Measurements from ENCODE around the gene SLFN14.

The SLFN14 gene

GRCh38 chr17:35555691-35556090 lies 4.9 kb downstream of the SLFN14 start:
- Histone ChIP-seq H3K4me1 (ENCODE audit: control insufficient read depth, low read depth, low read length) (no peaks in the 10 kb centered on the region), H3K27ac (ENCODE audit: low read length) (no peak overlapping the region)

GRCh38 chr17:35554668-35555067 lies 6.0 kb downstream of the SLFN14 start:
- H3K36me3 ChIP-seq (ENCODE audit: control insufficient read depth, low read depth, low read length): no peaks in the 10 kb centered on the region
- H3K4me3 ChIP-seq (ENCODE audit: low read length): no peak overlapping the region
- H3K9ac ChIP-seq (ENCODE audit: low read length): no peak overlapping the region
- H3K27ac ChIP-seq (ENCODE audit: low read length): no peak overlapping the region
- no peaks in the 10 kb centered on the region for H3K9me3 ChIP-seq (ENCODE audit: control insufficient read depth, low read depth, low read length)
- no peaks in the 10 kb centered on the region for H3K4me1 ChIP-seq (ENCODE audit: control insufficient read depth, low read depth, low read length)
- no peaks in the 10 kb centered on the region for H3K27me3 ChIP-seq (ENCODE audit: control insufficient read depth, insufficient read depth, low read length)

More at GRCh38 chr17:35555691-35556090, 4.9 kb downstream of the SLFN14 start:
- Histone ChIP-seq H3K27me3 (ENCODE audit: control insufficient read depth, insufficient read depth, low read length) (no peaks in the 10 kb centered on the region), H3K36me3 (ENCODE audit: control insufficient read depth, low read depth, low read length) (no peaks in the 10 kb centered on the region), H3K9ac (ENCODE audit: low read length) (no peak overlapping the region), H3K9me3 (ENCODE audit: control insufficient read depth, low read depth, low read length) (no peaks in the 10 kb centered on the region), H3K4me3 (ENCODE audit: low read length) (no peak overlapping the region)

- Histone ChIP-seq H3K4me1 (ENCODE audit: control insufficient read depth, low read depth, low read length) (no peaks in the 10 kb centered on the region), H3K9me3 (ENCODE audit: control insufficient read depth, low read depth, low read length) (no peaks in the 10 kb centered on the region), H3K36me3 (ENCODE audit: control insufficient read depth, low read depth, low read length) (no peaks in the 10 kb centered on the region), H3K9ac (ENCODE audit: low read length) (no peak overlapping the region), H3K4me3 (ENCODE audit: low read length) (no peak overlapping the region), H3K27ac (ENCODE audit: low read length) (no peak overlapping the region), H3K27me3 (ENCODE audit: control insufficient read depth, insufficient read depth, low read length) (no peaks in the 10 kb centered on the region)
These were observed 7.3 kb downstream of the SLFN14 start for GRCh38 chr17:35553310-35553709.

GRCh38 chr17:35548978-35549377 lies 11.6 kb downstream of the SLFN14 start:
- no peaks in the 10 kb centered on the region for H3K4me1 ChIP-seq (ENCODE audit: control insufficient read depth, low read depth, low read length)
- no peak overlapping the region for H3K27ac ChIP-seq (ENCODE audit: low read length)
- H3K4me3 ChIP-seq (ENCODE audit: low read length): no peak overlapping the region
- H3K36me3 ChIP-seq (ENCODE audit: control insufficient read depth, low read depth, low read length): no peaks in the 10 kb centered on the region
- H3K9ac ChIP-seq (ENCODE audit: low read length): no peak overlapping the region
- H3K9me3 ChIP-seq (ENCODE audit: control insufficient read depth, low read depth, low read length): no peaks in the 10 kb centered on the region
- no peaks in the 10 kb centered on the region for H3K27me3 ChIP-seq (ENCODE audit: control insufficient read depth, insufficient read depth, low read length)

- Histone ChIP-seq H3K36me3 (ENCODE audit: control insufficient read depth, low read depth, low read length) (no peaks in the 10 kb centered on the region), H3K27me3 (ENCODE audit: control insufficient read depth, insufficient read depth, low read length) (no peaks in the 10 kb centered on the region), H3K27ac (ENCODE audit: low read length) (no peak overlapping the region), H3K4me1 (ENCODE audit: control insufficient read depth, low read depth, low read length) (no peaks in the 10 kb centered on the region), H3K4me3 (ENCODE audit: low read length) (no peak overlapping the region), H3K9me3 (ENCODE audit: control insufficient read depth, low read depth, low read length) (no peaks in the 10 kb centered on the region), H3K9ac (ENCODE audit: low read length) (no peak overlapping the region)
These were observed 12.3 kb downstream of the SLFN14 start for GRCh38 chr17:35548208-35548810.

GRCh38 chr17:35546487-35546886 lies 14.1 kb downstream of the SLFN14 start:
- Histone ChIP-seq H3K4me1 (ENCODE audit: control insufficient read depth, low read depth, low read length) (no peaks in the 10 kb centered on the region), H3K27me3 (ENCODE audit: control insufficient read depth, insufficient read depth, low read length) (no peaks in the 10 kb centered on the region), H3K9ac (ENCODE audit: low read length) (no peak overlapping the region), H3K9me3 (ENCODE audit: control insufficient read depth, low read depth, low read length) (no peaks in the 10 kb centered on the region), H3K4me3 (ENCODE audit: low read length) (no peak overlapping the region), H3K36me3 (ENCODE audit: control insufficient read depth, low read depth, low read length) (no peaks in the 10 kb centered on the region), H3K27ac (ENCODE audit: low read length) (no peak overlapping the region)

GRCh38 chr17:35545150-35545549 lies 15.5 kb downstream of the SLFN14 start:
- no peak overlapping the region for H3K4me3 ChIP-seq (ENCODE audit: low read length)
- no peaks in the 10 kb centered on the region for H3K27me3 ChIP-seq (ENCODE audit: control insufficient read depth, insufficient read depth, low read length)
- H3K27ac ChIP-seq (ENCODE audit: low read length): no peak overlapping the region
- no peak overlapping the region for H3K9ac ChIP-seq (ENCODE audit: low read length)
- H3K36me3 ChIP-seq (ENCODE audit: control insufficient read depth, low read depth, low read length): no peaks in the 10 kb centered on the region
- H3K4me1 ChIP-seq (ENCODE audit: control insufficient read depth, low read depth, low read length): no peaks in the 10 kb centered on the region
- no peaks in the 10 kb centered on the region for H3K9me3 ChIP-seq (ENCODE audit: control insufficient read depth, low read depth, low read length)

- no peak overlapping the region for H3K9ac ChIP-seq (ENCODE audit: low read length)
- H3K4me3 ChIP-seq (ENCODE audit: low read length): no peak overlapping the region
- no peak overlapping the region for H3K27ac ChIP-seq (ENCODE audit: low read length)
- no peaks in the 10 kb centered on the region for H3K4me1 ChIP-seq (ENCODE audit: control insufficient read depth, low read depth, low read length)
- H3K9me3 ChIP-seq (ENCODE audit: control insufficient read depth, low read depth, low read length): no peaks in the 10 kb centered on the region
- no peaks in the 10 kb centered on the region for H3K36me3 ChIP-seq (ENCODE audit: control insufficient read depth, low read depth, low read length)
- no peaks in the 10 kb centered on the region for H3K27me3 ChIP-seq (ENCODE audit: control insufficient read depth, insufficient read depth, low read length)
These were observed 16.8 kb downstream of the SLFN14 start for GRCh38 chr17:35543856-35544255.

- Histone ChIP-seq H3K9ac (ENCODE audit: low read length) (no peak overlapping the region), H3K4me1 (ENCODE audit: control insufficient read depth, low read depth, low read length) (no peaks in the 10 kb centered on the region), H3K27me3 (ENCODE audit: control insufficient read depth, insufficient read depth, low read length) (no peaks in the 10 kb centered on the region), H3K27ac (ENCODE audit: low read length) (no peak overlapping the region), H3K9me3 (ENCODE audit: control insufficient read depth, low read depth, low read length) (no peaks in the 10 kb centered on the region), H3K36me3 (ENCODE audit: control insufficient read depth, low read depth, low read length) (no peaks in the 10 kb centered on the region), H3K4me3 (ENCODE audit: low read length) (no peak overlapping the region)
These were observed 17.6 kb downstream of the SLFN14 start for GRCh38 chr17:35542990-35543389.

GRCh38 chr17:35541434-35541833 lies 19.2 kb downstream of the SLFN14 start:
- no peaks in the 10 kb centered on the region for H3K9me3 ChIP-seq (ENCODE audit: control insufficient read depth, low read depth, low read length)
- H3K27ac ChIP-seq (ENCODE audit: low read length): no peak overlapping the region
- H3K4me3 ChIP-seq (ENCODE audit: low read length): no peak overlapping the region

GRCh38 chr17:35540589-35541404 lies 19.8 kb downstream of the SLFN14 start:
- Histone ChIP-seq H3K9ac (ENCODE audit: low read length) (no peak overlapping the region), H3K9me3 (ENCODE audit: control insufficient read depth, low read depth, low read length) (no peaks in the 10 kb centered on the region), H3K27me3 (ENCODE audit: control insufficient read depth, insufficient read depth, low read length) (no peaks in the 10 kb centered on the region), H3K4me3 (ENCODE audit: low read length) (no peak overlapping the region), H3K36me3 (ENCODE audit: control insufficient read depth, low read depth, low read length) (no peaks in the 10 kb centered on the region), H3K27ac (ENCODE audit: low read length) (no peak overlapping the region), H3K4me1 (ENCODE audit: control insufficient read depth, low read depth, low read length) (no peaks in the 10 kb centered on the region)

More at GRCh38 chr17:35541434-35541833, 19.2 kb downstream of the SLFN14 start:
- Histone ChIP-seq H3K27me3 (ENCODE audit: control insufficient read depth, insufficient read depth, low read length) (no peaks in the 10 kb centered on the region), H3K4me1 (ENCODE audit: control insufficient read depth, low read depth, low read length) (no peaks in the 10 kb centered on the region), H3K9ac (ENCODE audit: low read length) (no peak overlapping the region), H3K36me3 (ENCODE audit: control insufficient read depth, low read depth, low read length) (no peaks in the 10 kb centered on the region)

GRCh38 chr17:35539659-35540026 lies 21.0 kb downstream of the SLFN14 start:
- Histone ChIP-seq H3K36me3 (ENCODE audit: control insufficient read depth, low read depth, low read length) (no peaks in the 10 kb centered on the region), H3K4me3 (ENCODE audit: low read length) (no peak overlapping the region), H3K9ac (ENCODE audit: low read length) (no peak overlapping the region), H3K27ac (ENCODE audit: low read length) (no peak overlapping the region), H3K27me3 (ENCODE audit: control insufficient read depth, insufficient read depth, low read length) (no peaks in the 10 kb centered on the region), H3K9me3 (ENCODE audit: control insufficient read depth, low read depth, low read length) (no peaks in the 10 kb centered on the region), H3K4me1 (ENCODE audit: control insufficient read depth, low read depth, low read length) (no peaks in the 10 kb centered on the region)
